Measurements from ENCODE around the gene STPG1. TPM values are rescaled to one million over a fixed set of nuclear protein-coding genes. Genes with fewer than 3 reads are reported as not detected.

Gene STPG1
- total and polyA plus RNA-seq, 2 of the 13 experiments (the other 11 are each of a cell fraction or from before 2014, with no cell fraction given) = 3.4 to 4.3 TPM

GRCh38 chr1:24366707-24367106 lies 46.9 kb downstream of the STPG1 start (continued):
- TF ChIP-seq NFYB (CRISPR knock-in tag; IDR thresholded peaks at IDR 0.05) = no peak

DNA sequence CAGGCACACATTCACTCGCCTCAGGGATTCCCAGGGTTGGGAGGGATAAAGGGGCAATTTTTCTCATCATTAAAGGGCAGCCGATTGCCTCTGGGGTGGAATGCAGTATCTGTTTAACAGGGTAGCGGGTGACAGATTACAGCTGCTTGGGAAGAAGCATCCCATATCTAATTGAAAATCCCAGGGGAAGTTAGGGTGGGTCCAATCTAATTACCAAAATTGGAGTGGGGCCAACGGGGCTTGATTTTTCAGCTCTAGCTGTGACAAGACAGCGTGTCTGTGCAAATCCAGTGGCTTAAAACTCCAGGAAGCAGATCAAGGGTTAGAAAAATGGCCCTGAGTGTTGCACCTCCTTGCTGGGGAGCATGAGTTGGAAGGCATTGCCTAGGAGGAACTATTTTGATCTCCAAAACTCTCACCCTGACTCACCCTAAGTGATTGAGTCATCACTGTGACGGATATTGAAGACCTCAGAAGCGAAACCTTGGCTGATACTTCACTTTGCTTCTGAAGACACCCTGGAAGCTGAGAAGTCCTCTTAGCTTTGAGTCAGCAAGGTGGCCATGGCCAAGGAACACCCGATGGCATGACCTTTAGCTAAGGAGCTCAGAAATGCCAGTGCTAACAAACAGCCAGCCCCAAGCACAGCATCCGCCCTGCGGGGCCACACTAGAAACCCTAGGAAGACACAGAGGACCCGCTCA lies 48.5 kb downstream of the STPG1 start:
- FAIRE-seq (no peak), DNase-seq (ENCODE audit: low spot score) (no peak), ATAC-seq (no peak)
- TF ChIP-seq LCORL (IDR thresholded peaks at IDR 0.05) (no peak), LCORL (CRISPR knock-in tag; IDR thresholded peaks at IDR 0.05) (no peak), PCBP2 (optimal IDR thresholded peaks at IDR 0.05; ENCODE audit: low read depth, low read length, poor library complexity, severe bottlenecking) (no peak), SOX5 (CRISPR knock-in tag; IDR thresholded peaks at IDR 0.05; ENCODE audit: borderline replicate concordance) (no peak)
- Histone ChIP-seq H3K27ac (ENCODE audit: extremely low read length, insufficient read depth, low read length) (no peak overlapping the region), H3K4me2 (ENCODE audit: low read depth, low read length) (no peak overlapping the region), H3K4me1 (ENCODE audit: insufficient read depth, low read length) (no peaks in the 10 kb centered on the region), H3K9ac (ENCODE audit: insufficient read depth, low read depth, low read length) (no peak overlapping the region), H4K20me1 (ENCODE audit: insufficient read depth, low read length) (no peaks in the 10 kb centered on the region), H3K79me2 (ENCODE audit: insufficient read depth, low read length) (no peaks in the 10 kb centered on the region), H3K9me3 (ENCODE audit: low read length) (no peaks in the 10 kb centered on the region), H3K4me3 (replicated peaks in 1 of 3; ENCODE audit: insufficient read depth in 1 of 3, low read depth in 2 of 3, low read length in 3 of 3) (no peak overlapping the region), H2AFZ (ENCODE audit: low read length) (no peak overlapping the region), H3K27me3 (ENCODE audit: control insufficient read depth in 1 of 2, insufficient read depth in 2 of 2, low read length in 2 of 2) (no peaks in the 10 kb centered on the region), H3K36me3 (replicated peaks in 1 of 2; ENCODE audit: control insufficient read depth in 1 of 2, insufficient read depth in 2 of 2, low read length in 2 of 2) (no peaks in the 10 kb centered on the region)
- 88% methylated on average over 7 of the region's 11 CpGs for WGBS (ENCODE audit: low lambda C conversion rate)
- CTCF ChIA-PET (ENCODE audit: low intra/inter-chr PET ratio, low total read pairs) = no interaction called here
- in situ Hi-C loops (cut with HindIII; ENCODE audit: extremely low pct_ligation_motif_present, low pct_unique_long_range_greater_than_20kb) = no loop called here
- POLR2A ChIA-PET = no interaction called here
- intact Hi-C loops (cut with micrococcal nuclease; ENCODE audit: unreplicated experiment) = no loop called here
- no TSS peak for BruUV-seq (replicated peaks)

DNA sequence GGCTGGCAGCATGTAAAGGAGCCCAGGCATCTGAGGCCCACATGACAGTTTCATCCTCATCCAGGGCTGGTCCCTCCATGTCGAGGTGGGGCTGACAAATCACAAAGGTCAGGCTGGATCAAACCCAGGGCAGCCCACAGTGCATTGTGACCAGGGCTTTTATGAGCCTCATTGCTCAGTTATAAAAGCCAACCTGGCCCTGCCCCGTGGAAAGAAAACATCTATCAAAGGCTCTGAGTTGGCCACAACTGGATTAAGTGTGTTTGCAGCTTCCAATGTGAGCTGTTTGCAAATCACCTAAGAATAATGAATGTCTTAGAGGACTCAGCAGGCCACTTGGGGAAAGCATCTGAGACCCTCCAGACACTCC lies 49.0 kb downstream of the STPG1 start:
- Histone ChIP-seq H3K27me3 (ENCODE audit: control insufficient read depth in 1 of 2, insufficient read depth in 2 of 2, low read length in 2 of 2) (no peaks in the 10 kb centered on the region), H3K36me3 (replicated peaks in 1 of 2; ENCODE audit: control insufficient read depth in 1 of 2, insufficient read depth in 2 of 2, low read length in 2 of 2) (no peaks in the 10 kb centered on the region), H3K9me3 (ENCODE audit: low read length) (no peaks in the 10 kb centered on the region), H3K4me2 (ENCODE audit: low read depth, low read length) (no peak overlapping the region), H3K4me3 (replicated peaks in 1 of 3; ENCODE audit: insufficient read depth in 1 of 3, low read depth in 2 of 3, low read length in 3 of 3) (no peak overlapping the region), H2AFZ (ENCODE audit: low read length) (no peak overlapping the region), H4K20me1 (ENCODE audit: insufficient read depth, low read length) (no peaks in the 10 kb centered on the region), H3K79me2 (ENCODE audit: insufficient read depth, low read length) (no peaks in the 10 kb centered on the region), H3K27ac (ENCODE audit: extremely low read length, insufficient read depth, low read length) (no peak overlapping the region), H3K9ac (ENCODE audit: insufficient read depth, low read depth, low read length) (no peak overlapping the region), H3K4me1 (ENCODE audit: insufficient read depth, low read length) (no peaks in the 10 kb centered on the region)
- ChIA-PET POLR2A (no interaction called here), CTCF (ENCODE audit: low intra/inter-chr PET ratio, low total read pairs) (no interaction called here)
- DNase-seq (ENCODE audit: low spot score) = no peak
- in situ Hi-C loops (cut with HindIII; ENCODE audit: extremely low pct_ligation_motif_present, low pct_unique_long_range_greater_than_20kb) = no loop called here
- 22% methylated on average over 2 of the region's 2 CpGs for WGBS (ENCODE audit: low lambda C conversion rate)
- intact Hi-C loops (cut with micrococcal nuclease; ENCODE audit: unreplicated experiment) = no loop called here
- no peak for FAIRE-seq
- ATAC-seq = no peak
- BruUV-seq (replicated peaks) = no TSS peak
- no peak for TF ChIP-seq ZNF777 (CRISPR knock-in tag; IDR thresholded peaks at IDR 0.05)
- TF ChIP-seq ONECUT2 (CRISPR knock-in tag; IDR thresholded peaks at IDR 0.05) = no peak
- no peak for TF ChIP-seq ATF7-NPFF (CRISPR knock-in tag; IDR thresholded peaks at IDR 0.05; ENCODE audit: low read depth)
- TF ChIP-seq MEIS2 (CRISPR knock-in tag; IDR thresholded peaks at IDR 0.05) = no peak
- TF ChIP-seq ZHX2 (IDR thresholded peaks at IDR 0.05; ENCODE audit: low read depth) = no peak
- TF ChIP-seq ZHX2 (CRISPR knock-in tag; IDR thresholded peaks at IDR 0.05; ENCODE audit: borderline replicate concordance) = no peak
- TF ChIP-seq NFKBIZ (CRISPR knock-in tag; IDR thresholded peaks at IDR 0.05) = no peak

All from HepG2 (cell line).